ENCODE data around the gene TBXA2R.

Gene TBXA2R

DNA sequence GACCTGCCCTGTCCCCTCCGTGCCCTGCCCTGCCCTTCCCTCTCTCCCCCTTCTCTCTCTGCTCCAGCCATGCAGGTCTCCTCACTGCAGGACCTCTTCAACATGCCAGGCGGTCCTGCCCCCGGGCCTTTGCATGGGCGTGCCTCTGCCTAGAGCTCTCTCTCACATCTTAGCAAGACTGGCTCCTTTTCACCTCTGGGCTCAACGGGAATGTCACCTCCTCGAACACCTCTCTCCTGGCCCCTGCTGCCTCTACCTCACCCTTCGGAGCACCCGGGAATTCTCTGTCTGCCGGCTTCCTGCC lies 54.9 kb downstream of the TBXA2R start:
- DNase-seq (ENCODE audit: low read depth) = no peak

DNA sequence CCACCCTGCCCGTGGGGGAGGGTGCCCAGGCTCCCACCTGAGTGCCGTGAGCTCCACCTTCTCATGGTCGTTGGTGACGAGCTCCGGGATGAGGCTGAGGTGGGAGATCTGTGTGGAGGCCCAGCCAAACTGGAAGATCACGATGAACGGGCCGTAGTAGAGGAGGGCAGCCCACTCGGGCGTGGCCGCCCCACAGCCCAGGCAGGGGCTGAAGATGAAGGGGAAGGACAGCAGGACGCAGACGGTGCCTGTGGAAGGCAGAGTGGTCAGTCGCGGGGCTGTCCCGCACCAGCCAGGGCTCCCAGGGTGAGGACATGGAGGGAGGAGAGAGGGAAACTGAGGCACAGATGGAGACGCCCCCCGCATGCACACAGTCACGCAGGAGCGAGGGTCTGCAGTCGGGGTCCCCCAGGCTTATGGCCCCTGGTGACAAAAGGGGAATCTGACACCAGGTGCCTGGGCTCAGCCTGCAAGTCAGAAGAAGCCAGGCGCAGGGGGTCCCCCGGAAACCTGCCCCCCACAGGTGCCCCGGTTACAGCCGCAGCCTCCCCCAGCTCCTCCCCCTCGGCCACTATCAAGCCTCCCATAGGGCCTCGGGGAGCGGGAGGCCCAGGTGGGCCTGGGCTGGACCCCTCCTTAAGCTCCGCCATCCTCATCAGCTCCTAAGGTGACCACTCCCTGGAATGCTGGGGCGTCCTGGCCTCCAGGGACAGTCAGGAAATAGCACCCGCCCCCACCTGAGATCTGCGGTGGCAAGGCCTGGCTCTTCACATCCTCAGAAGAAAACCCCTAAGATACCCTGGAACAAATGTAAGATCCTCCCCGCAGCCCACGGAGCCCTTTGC lies 55.5 kb downstream of the TBXA2R start:
- no peak for DNase-seq (ENCODE audit: low read depth)

DNA sequence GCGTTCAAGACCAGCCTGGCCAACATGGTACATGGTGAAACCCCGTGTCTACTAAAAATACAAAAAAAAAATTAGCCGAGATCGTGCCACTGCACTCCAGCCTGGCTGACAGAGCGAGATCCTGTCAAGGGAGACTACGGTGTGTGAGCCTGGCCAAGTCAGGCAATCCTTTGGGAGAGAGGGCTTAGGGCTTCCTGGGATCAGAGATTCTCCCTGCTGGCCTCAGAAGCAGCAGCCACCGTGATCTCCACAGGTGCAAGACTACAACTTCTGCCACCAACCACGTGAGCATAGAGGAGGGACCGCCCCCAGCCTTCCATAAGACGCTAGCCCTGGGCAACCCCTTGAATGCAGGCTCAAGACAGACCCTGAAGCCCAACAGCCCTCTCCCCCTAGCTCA lies 56.9 kb downstream of the TBXA2R start:
- DNase-seq (ENCODE audit: low read depth) = no peak

DNA sequence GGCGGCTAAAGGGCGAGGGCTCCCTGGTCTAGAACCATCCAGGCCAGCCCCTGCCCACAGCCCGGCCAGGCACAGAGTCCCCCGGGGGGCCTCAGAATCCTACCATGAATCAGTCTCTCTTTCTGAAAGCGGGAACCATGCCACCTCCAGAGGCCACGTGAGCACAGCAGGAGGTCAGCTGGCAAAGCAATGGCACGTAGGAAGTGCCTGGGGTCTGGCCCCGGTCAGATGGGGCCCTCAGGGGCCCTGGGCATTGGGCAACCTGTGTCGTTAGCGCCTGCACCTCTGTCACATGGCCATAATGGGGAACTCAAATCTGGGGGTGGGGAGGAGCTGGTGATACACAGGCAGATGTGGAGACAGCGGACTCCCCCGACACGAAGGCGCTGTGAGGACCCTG lies 58.1 kb downstream of the TBXA2R start:
- no peak for DNase-seq (ENCODE audit: low read depth)

DNA sequence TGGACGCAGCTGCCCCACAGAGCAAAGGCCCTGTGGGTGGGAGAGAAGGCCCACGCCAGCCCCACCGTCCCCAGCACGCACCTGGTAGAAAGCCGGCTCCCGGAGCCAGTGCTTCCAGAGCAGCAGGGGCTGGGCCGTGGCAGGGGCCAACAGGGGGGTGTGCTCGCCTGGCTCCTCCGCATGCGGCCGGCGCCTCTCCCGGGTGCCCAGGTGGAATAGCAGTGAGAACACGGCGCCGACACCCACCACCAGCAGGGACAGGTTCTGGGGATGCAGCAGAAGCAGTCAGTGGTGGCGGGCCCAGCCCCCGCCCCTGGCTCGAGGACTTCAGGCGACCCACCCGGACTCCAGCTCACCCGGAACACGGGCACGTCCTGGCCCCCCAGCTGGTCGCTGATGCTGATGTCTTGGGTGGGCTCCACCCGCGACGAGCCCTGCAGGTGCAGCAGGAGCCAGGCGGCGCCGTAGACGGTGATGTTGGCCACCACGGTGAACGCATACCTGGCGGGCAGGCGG lies 58.9 kb downstream of the TBXA2R start:
- no peak for DNase-seq (ENCODE audit: low read depth)

DNA sequence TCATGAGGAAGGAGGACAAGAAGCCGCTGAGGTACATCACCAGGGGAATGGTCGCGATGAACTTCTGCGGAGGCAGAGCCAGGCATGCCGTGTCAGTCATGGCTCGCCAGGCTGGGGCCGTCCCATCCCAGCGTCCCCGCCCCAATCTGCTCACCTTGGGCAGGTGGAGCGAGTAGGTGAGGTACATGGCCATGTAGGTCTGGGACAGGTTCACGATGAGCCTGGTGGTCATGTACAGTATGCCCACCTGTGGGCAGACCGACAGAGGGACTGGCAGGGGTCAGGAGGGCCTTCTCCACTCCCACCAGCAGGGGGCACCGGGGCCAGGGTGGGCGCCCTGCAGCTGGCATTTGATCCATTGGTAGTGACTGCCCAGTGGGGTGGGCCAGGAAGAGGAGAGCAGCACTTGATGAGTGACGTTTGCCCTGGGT lies 59.4 kb downstream of the TBXA2R start:
- no peak for DNase-seq (ENCODE audit: low read depth)

DNA sequence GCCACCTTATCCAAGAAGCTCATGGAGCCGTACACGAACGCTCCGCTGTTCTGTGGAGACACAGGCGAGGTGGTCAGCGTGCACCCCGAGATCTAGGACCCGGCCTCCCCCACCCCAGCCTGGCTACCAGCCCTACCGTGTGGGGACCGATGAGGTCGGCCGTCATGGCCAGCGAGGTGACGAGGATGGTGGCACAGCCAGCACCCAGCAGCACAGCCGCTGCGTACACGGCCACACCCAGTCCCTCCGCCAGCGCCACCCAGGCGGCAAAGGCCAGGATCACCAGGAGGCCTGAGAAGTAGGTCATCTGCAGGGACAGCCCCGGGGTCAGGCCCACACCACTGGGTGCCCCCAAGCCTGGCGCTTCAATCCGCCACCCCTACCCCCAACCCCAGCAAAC lies 60.6 kb downstream of the TBXA2R start:
- no peak for DNase-seq (ENCODE audit: low read depth)

DNA sequence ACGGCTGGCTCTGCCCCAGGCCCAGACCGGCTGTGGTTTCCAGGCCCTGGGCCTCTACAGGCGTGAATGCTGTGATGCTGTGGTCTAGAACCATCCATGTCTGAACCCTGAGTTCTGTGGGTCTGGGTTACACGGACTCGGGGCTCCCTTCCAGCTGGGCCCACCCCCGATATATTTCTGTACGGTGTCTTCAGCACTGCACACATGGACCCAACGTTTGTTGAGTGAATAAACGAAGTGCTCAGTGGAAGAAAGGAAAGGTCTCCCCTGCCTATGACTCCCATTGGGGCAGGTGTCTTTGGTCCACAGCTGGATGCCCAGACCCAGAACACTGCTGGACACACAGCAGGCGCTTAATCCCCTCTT lies 61.0 kb downstream of the TBXA2R start:
- no peak for DNase-seq (ENCODE audit: low read depth)

DNA sequence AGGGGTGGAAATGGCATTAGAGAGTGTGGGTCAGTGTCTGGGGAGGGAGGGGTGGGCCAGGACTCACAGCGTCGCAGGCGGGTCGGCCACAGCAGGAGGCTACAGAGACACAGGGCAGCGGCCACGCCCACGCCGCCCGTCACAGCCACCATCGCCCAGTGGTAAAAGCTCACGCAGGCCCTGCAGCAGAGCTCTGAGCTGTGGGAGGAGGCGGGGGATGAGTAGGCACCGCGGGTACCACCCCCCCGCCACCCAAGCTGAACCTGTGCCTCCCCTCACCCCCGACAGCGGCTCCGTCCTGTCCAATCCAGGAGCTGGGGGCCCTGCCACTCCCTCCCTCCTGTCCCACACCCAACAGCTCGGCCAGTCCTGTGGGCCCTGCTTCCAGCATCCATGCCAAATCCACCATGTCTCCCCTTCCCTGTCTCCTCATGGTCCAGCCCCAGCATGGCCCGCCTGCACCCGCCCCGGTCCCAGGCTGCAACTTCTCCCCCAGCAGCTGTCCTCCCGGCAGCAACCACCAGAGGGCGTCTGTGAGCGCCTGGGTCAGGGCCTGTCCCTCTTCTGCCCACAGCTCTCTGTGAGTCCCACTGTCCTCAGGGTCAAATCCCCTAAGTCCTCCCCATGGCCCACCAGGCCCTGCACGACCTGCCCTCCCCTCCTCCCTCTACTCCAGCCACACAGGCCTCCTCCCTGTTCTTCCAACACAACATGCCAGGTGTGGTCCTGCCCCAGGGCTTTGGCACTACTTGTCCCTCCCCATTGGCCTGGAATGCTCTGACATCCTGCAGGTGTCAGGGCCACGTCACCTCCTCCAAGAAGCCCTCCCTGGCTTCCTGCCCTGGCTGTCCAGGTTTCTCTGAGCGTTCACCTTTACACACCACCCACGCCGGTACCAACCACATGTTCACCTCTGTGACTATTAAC lies 61.7 kb downstream of the TBXA2R start:
- peak; percentile 69 for DNase-seq (ENCODE audit: low read depth)
